NCI-H2107 treated with DMSO at 0.1 percent for 48 hours (cell line): ENCODE data around the gene RCVRN.
"Not testable (repeated sequence)": the region's sequence is repeated elsewhere in the genome, so short reads cannot be mapped to it uniquely, and the experiment has no call there.

ENCODE experiments used
- DNase-seq: peaks from one replicate; lab custom pipeline; 2025; ENCODE audit not compliant: unreplicated experiment; lab: John Stamatoyannopoulos, UW

RCVRN gene

GRCh38 chr17:9922012-9922848 is 17.2 kb upstream of the RCVRN start:
- DNase-seq: no peak

DNA sequence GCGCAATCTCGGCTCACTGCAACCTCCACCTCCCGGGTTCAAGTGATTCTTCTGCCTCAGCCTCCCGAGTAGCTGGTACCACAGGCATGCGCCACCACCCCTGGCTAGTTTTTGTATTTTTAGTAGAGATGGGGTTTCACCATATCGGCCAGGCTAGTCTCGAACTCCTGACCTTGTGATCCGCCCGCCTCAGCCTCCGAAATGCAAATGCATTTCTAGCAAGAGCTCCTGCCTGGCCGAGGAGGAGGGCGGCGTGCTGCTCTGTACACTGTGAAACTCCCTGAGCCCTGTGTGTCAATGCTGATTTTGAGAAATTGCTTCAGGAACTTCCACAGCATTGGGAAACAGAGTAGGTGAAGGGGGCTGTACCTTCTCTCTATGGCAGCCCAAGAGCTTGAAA is 16.1 kb upstream of the RCVRN start:
- not testable (repeated sequence) for DNase-seq

- no peak for DNase-seq
Measured at GRCh38 chr17:9918804-9919352, 13.8 kb upstream of the RCVRN start.

DNA sequence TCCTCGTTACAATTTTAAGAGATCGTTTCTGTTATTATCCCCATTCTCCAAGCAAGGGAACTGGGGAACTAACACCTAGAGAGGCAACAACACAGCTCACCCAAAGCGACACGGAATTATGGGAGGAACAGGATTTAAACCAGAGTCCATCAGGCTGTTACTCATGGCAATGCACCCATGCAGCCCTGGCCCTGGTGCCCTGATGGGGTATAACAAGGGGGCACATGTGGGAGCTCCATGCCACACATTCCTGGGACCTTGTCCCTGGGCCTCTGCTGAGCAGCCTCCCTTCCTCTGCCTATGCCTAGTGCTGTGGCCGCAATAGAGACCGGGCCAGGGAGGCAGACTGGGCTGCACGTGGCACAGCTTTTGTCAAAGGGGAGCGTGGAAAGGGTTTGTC is 13.3 kb upstream of the RCVRN start:
- no peak for DNase-seq

GRCh38 chr17:9917801-9918200 is 12.7 kb upstream of the RCVRN start:
- no peak for DNase-seq

GRCh38 chr17:9917131-9917530 is 12.1 kb upstream of the RCVRN start:
- DNase-seq: no peak

- DNase-seq: no peak
Measured at GRCh38 chr17:9916108-9916507, 11.0 kb upstream of the RCVRN start.

DNA sequence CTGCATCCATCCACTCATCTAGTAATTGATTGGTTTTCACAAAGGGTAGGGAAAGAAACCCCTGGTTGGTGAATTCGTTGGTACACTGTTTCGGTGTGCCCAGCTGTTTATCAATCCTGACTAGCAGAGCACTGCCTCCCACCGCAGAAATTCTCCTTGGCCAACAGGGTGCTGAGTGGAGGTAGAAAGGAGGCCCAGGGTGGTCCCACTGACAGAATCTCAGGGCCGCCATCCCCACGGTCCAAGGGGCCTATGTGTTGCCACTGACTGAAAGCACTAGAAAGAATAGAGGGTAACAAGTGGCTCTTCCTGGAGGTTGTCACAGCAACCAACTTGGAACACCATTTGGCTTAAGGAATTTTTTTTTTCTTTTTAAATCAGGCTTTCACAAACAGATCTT is 8.4 kb upstream of the RCVRN start:
- no peak for DNase-seq

- DNase-seq: no peak
Measured at GRCh38 chr17:9912121-9913099, 7.3 kb upstream of the RCVRN start.

DNA sequence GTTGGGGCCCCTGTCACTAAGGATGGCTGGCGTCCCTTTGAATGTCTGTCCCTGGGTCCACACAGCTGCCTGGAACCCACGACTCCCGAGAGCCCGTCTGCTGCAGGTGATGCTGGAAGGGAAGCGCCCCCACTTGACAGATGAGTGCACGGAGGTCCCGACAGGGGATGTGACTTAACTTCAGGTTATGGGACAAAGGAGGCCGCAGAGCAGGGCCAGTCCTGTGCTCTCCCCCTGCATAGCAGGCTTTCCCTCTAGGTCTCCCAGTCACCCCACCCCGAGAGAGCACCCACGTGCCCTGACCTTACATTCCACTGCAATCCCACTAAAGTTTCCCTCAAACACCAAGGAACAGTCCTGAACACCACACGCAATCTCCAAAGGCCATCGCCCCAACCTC is 6.0 kb upstream of the RCVRN start:
- DNase-seq: no peak

DNA sequence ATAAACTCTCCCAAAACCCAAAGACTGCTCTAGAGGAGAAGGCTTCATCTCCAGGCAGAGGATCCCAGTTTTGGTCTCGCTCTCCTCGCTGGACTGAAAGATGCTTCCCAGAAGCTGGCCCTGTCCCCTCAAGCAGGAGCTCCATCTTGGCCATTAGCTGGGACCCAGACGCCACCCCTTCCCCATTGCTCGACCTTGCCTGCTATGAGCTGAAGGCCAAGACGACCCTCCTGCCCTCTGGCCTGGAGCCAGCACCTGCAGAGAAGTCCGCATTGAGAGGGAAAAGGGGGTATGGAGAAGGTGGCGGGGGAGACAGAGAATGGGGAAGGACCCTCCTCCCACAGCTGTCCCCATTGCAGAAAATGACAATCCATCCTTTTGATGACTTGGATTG is 3.6 kb upstream of the RCVRN start:
- no peak for DNase-seq

DNA sequence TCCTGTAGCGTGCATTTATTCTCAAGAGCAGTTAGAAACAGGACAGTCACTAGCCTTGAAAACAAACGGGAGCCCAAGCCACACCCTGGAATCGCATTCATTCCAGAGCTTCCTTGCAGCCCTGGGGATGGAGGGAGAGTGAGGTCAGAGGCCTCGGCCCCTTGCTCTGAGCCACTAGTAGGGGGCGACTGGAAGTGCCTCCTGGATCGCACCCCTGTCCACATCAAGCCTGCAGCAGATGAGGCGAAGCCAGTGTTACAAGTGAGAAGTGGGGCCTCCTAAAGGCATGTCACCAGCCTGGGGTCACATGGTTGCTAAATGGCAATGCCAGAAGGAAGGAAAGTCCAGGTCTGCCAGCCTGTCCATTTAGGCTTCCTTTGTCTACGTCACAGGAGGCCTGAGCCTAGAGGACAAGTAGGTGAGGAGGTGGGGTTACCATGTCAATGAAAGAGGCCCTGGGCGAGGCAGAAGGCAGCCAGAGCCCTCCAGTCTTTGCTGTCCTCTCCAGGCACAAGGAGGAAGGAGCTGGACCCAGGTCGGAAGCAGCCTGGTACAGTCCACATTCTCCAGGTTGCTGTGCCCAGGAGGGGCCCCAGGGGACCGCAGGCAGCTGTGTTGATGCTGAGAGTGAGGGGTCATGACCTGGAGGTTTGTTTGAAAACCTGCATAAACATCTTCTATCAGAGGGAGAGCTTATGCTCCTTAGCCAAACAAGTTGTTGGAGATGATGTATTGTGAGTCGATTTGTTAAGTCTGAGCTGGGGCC is 3.0 kb upstream of the RCVRN start:
- no peak for DNase-seq

DNA sequence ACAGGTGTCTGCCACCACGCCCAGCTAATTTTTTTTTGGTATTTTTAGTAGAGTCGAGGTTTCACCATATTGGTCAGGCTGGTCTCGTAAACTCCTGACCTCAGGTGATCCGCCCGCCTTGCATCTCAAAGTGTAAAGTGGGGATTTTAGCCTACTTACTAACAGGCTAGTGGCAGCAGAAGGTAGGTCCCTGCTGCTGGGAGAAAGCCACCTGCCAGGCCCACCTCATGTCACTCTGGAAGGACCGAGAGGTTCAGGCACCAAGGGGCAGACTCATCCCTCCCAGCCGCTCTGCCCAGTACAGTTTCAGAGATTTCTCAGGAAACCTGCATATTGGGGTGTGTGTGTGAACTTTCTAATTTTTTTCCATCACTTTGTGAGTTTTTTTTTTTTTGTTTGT is 2.1 kb upstream of the RCVRN start:
- DNase-seq: no peak

DNA sequence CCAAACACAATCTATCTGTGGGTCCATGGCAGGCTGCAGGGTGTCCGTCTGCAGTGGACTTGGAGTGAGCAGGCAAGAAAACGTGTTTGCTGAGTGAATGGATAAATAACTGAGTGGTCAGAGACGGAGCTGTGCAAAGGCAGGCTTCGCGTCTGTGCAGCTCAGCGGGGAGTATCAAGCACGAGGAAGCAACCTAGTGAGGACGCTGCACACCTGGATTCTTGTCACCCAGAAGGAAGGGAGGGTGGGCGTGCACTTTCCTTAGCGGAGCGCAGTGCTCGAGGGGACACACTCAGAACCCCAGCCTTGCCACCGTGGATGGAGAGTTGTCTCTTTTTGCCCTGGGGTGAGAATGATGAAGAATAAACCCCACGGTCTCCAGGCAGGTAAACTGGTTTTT is 1.5 kb upstream of the RCVRN start:
- DNase-seq: no peak

GRCh38 chr17:9905902-9906301 is 831 bp upstream of the RCVRN start:
- DNase-seq: no peak

GRCh38 chr17:9904277-9905077 is 594 bp downstream of the RCVRN start:
- DNase-seq: no peak

- DNase-seq: no peak
Measured at GRCh38 chr17:9902120-9902519, 3.0 kb downstream of the RCVRN start.

GRCh38 chr17:9900784-9901183 is 4.3 kb downstream of the RCVRN start:
- DNase-seq: no peak

DNA sequence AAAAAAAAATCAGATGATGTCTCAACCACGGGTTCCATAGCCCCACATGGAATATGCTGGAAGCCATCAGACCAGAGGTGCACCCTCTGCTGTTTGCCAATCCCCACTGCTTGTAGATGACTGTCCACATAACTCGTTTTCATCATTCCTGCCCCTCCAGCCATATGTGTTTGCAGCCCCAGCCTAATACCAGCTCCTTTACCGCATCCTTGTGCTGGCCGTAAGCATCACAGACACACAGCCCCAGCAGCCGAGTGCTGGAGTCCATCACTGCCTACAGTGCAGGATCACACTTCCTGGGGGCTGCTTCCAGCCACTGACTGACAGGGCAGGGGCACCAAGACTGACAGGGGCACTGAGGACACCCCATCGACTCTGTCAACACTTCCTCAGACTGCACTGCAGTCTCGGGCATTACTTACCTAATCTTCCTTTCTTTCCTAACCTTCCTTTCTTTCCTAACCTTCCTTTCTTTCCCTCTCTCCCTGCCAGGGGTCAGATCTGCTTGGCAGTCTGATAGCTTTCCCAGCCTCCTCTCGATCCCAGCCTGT is 5.0 kb downstream of the RCVRN start:
- no peak for DNase-seq
